Gastrocnemius medialis (tissue), 4 donors: ENCODE measurements around the gene SVEP1.

Source experiments
- POLR2A ChIP-seq, 2 donors: fragments of 450-650 bp; IDR thresholded peaks; one replicate each; pipeline ENCODE4 v1.6.1; 2017; ENCODE audit warnings: antibody characterized with exemption in 2 of 2, mild to moderate bottlenecking in 2 of 2, moderate library complexity in 2 of 2
- TF ChIP-seq, protein P1 (sequence below), 5 experiments: fragments of 450-650 bp in 3 of 5; fragments of 200-600 bp in 2 of 5; sonication (generic) in 2 of 5; IDR thresholded peaks in 4 of 5; conservative IDR thresholded peaks in 1 of 5; 1 replicate in 4 of 5; 2 replicates in 1 of 5; pipeline ENCODE4 v1.5.1; 2016 to 2019; ENCODE audit warnings: antibody characterized with exemption in 5 of 5, mild to moderate bottlenecking in 3 of 5, moderate library complexity in 3 of 5

DNA sequence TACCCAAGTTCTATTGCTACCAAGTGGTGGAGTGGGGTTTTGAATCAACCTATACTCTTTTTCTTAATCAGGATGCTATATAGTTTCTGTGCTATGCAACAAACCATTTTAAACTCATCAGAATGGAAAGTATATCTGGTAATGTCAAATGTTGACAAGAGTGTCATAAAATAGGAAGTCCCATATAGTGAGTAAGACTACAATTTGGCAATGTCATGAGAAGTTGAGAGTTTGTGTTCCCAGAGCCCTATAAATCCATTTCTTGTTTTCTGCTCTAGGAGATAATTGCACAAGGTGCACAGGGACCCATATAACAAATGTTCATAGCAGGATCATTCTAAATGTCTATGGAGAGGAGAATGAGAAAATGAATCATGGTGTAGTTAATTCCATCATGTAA is 132.1 kb downstream of the SVEP1 start:
- no peak for TF ChIP-seq POLR2A (IDR thresholded peaks at IDR 0.05)
- TF ChIP-seq, protein P1, sequence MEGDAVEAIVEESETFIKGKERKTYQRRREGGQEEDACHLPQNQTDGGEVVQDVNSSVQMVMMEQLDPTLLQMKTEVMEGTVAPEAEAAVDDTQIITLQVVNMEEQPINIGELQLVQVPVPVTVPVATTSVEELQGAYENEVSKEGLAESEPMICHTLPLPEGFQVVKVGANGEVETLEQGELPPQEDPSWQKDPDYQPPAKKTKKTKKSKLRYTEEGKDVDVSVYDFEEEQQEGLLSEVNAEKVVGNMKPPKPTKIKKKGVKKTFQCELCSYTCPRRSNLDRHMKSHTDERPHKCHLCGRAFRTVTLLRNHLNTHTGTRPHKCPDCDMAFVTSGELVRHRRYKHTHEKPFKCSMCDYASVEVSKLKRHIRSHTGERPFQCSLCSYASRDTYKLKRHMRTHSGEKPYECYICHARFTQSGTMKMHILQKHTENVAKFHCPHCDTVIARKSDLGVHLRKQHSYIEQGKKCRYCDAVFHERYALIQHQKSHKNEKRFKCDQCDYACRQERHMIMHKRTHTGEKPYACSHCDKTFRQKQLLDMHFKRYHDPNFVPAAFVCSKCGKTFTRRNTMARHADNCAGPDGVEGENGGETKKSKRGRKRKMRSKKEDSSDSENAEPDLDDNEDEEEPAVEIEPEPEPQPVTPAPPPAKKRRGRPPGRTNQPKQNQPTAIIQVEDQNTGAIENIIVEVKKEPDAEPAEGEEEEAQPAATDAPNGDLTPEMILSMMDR (IDR thresholded peaks at IDR 0.05 in 4 of 5, conservative IDR thresholded peaks at IDR 0.05 in 1 of 5): no peak
